Measurements from ENCODE around the gene LGALS8.

The LGALS8 gene

GRCh38 chr1:236581528-236581927, 57.7 kb downstream of the LGALS8 start:
- no peak for DNase-seq (ENCODE audit: low spot score)
- TF ChIP-seq CTCF (conservative IDR thresholded peaks at IDR 0.05; ENCODE audit: low read depth), result no peak
- POLR2A ChIA-PET (ENCODE audit: low non-redundant PET), result no interaction called here
- no peak overlapping the region for H3K27ac ChIP-seq
- CTCF ChIA-PET, result interaction anchor here (0.5 kb wide), 1 partner anchor 477 kb away, joined by 3 read pairs; no protein-coding TSS in a partner anchor

GRCh38 chr1:236589531-236589930, 65.7 kb downstream of the LGALS8 start:
- no peak for DNase-seq (ENCODE audit: low spot score)
- no peak overlapping the region for H3K27ac ChIP-seq
- ChIA-PET POLR2A (ENCODE audit: low non-redundant PET) (no interaction called here), CTCF (interaction anchor here (0.8 kb wide), 1 partner anchor 11 kb away, joined by 3 read pairs; no protein-coding TSS in a partner anchor)
- TF ChIP-seq CTCF (conservative IDR thresholded peaks at IDR 0.05; ENCODE audit: low read depth), result no peak

- TF ChIP-seq CTCF (conservative IDR thresholded peaks at IDR 0.05; ENCODE audit: low read depth), result no peak
- ChIA-PET POLR2A (ENCODE audit: low non-redundant PET) (no interaction called here), CTCF (no interaction called here)
- DNase-seq (ENCODE audit: low spot score), result no peak
- H3K27ac ChIP-seq, result no peak overlapping the region
Observed at GRCh38 chr1:236590553-236591150, 66.9 kb downstream of the LGALS8 start.

GRCh38 chr1:236602171-236602570, 78.4 kb downstream of the LGALS8 start:
- POLR2A ChIA-PET (ENCODE audit: low non-redundant PET), result no interaction called here
- no peak for TF ChIP-seq CTCF (conservative IDR thresholded peaks at IDR 0.05; ENCODE audit: low read depth)
- CTCF ChIA-PET, result interaction anchor here (0.6 kb wide), 1 partner anchor 30 kb away, joined by 4 read pairs; no protein-coding TSS in a partner anchor
- no peak for DNase-seq (ENCODE audit: low spot score)
- H3K27ac ChIP-seq, result no peak overlapping the region

Data from RWPE1 (cell line).